ENCODE measurements around the gene VASH1. TPM values are rescaled to one million over a fixed set of nuclear protein-coding genes. Genes with fewer than 3 reads are reported as not detected.

VASH1 gene
- polyA plus RNA-seq, 1 of the 3 experiments (the other 2 are of a cell fraction): 4.9 TPM

DNA sequence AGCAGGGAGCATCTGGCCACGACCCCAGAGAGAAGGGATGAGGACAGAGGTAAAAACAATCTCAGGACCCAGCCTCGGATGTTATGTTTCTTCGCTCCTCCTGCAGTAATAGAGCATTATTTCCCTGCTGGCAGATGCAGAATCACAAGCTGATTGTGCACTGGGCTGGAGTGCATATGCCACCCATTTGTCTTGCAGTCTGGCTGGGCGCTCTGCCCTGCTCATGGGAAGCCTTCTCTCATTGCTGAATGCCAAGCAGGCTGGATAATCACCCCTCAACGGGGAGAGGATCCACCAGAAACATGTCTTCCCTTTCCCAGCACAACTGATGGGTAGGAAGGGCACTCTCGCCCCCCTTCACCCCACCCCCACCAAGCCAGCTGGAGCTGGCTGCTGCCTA is 8.5 kb upstream of the VASH1 start (continued):
- TF ChIP-seq RXRA (IDR thresholded peaks at IDR 0.05; ENCODE audit: borderline replicate concordance, low read depth) (no peak), FOXM1 (IDR thresholded peaks at IDR 0.05; ENCODE audit: low read depth) (no peak), SMC3 (IDR thresholded peaks at IDR 0.05; ENCODE audit: low read depth, low read length) (no peak), EZH2phosphoT487 (IDR thresholded peaks at IDR 0.05; ENCODE audit: borderline replicate concordance, low read depth) (no peak), PBX3 (IDR thresholded peaks at IDR 0.05) (no peak), JUND (IDR thresholded peaks at IDR 0.05) (no peak), TAF1 (IDR thresholded peaks at IDR 0.05; ENCODE audit: borderline replicate concordance, low read depth, low read length) (no peak), TCF12 (IDR thresholded peaks at IDR 0.05) (no peak), RAD21 (IDR thresholded peaks at IDR 0.05; ENCODE audit: low read length) (no peak)

- Histone ChIP-seq H4K20me1 (ENCODE audit: insufficient read depth) (no peaks in the 10 kb centered on the region), H3K9me2 (no peaks in the 10 kb centered on the region), H3K4me1 (ENCODE audit: control insufficient read depth in 1 of 2, insufficient read depth in 2 of 2, low read depth in 1 of 2, low read length in 1 of 2) (peaks cover 0 to 4% of the 10 kb centered on the region in 2 experiments; a peak in 1 of 4 replicates), H2AFZ (ENCODE audit: low read depth) (no peak overlapping the region), H3K9me3 (no peaks in the 10 kb centered on the region), H3K36me3 (replicated peaks in 1 of 2; ENCODE audit: control insufficient read depth in 1 of 2, insufficient read depth in 2 of 2, low read length in 1 of 2) (no peaks in the 10 kb centered on the region), H3K79me2 (ENCODE audit: insufficient read depth) (no peaks in the 10 kb centered on the region), H3K9ac (no peak overlapping the region), H3K4me3 (ENCODE audit: low read depth in 2 of 2, low read length in 1 of 2) (no peak overlapping the region), H3K27ac (ENCODE audit: low read depth in 2 of 2, low read length in 1 of 2) (no peak overlapping the region), H3F3A (replicated peaks; ENCODE audit: insufficient read depth) (no peaks in the 10 kb centered on the region), H3K4me2 (no peak overlapping the region), H3K27me3 (ENCODE audit: insufficient read depth) (no peaks in the 10 kb centered on the region)
- CTCF ChIA-PET: interaction anchor here (1.3 to 2.0 kb wide), 2 partner anchors 35 to 43 kb away, joined by 3 to 7 read pairs; no protein-coding TSS in a partner anchor
- peak; percentile 2 for DNase-seq
- TF ChIP-seq GABPA (IDR thresholded peaks at IDR 0.05; ENCODE audit: low read depth) (no peak), FOXJ3 (CRISPR knock-in tag; IDR thresholded peaks at IDR 0.05) (no peak), RAD21 (IDR thresholded peaks at IDR 0.05; ENCODE audit: low read length) (no peak), ZBTB33 (IDR thresholded peaks at IDR 0.05; ENCODE audit: borderline replicate concordance, low read depth) (no peak), REST (IDR thresholded peaks at IDR 0.05; ENCODE audit: low read depth, low read length) (no peak), RCOR1 (IDR thresholded peaks at IDR 0.05; ENCODE audit: low read length) (no peak), POLR2AphosphoS5 (IDR thresholded peaks at IDR 0.05; ENCODE audit: low read depth, low read length) (no peak), USF2 (IDR thresholded peaks at IDR 0.05; ENCODE audit: borderline replicate concordance, low read depth, low read length) (no peak), GATA2 (CRISPR knock-in tag; IDR thresholded peaks at IDR 0.05) (no peak), YY1 (IDR thresholded peaks at IDR 0.05; ENCODE audit: low read depth) (no peak)
- WGBS (ENCODE audit: low lambda C conversion rate): 62% methylated on average over 6 of the region's 7 CpGs
- POLR2A ChIA-PET: no interaction called here
These were observed 7.6 kb upstream of the VASH1 start for GRCh38 chr14:76753541-76754198.

Measured in SK-N-SH (cell line).